Pancreas (tissue), 10 donors: ENCODE data around the gene VSTM2B. TPM values are rescaled to one million over a fixed set of nuclear protein-coding genes. Genes with fewer than 3 reads are reported as not detected.

ENCODE experiments used
- ATAC-seq, 4 donors: fragments of 200-7000 bp; cut with Tn5 transposase; one replicate each; pipeline versions ENCODE4 v1.8.0 to v1.9.1; 2020; ENCODE audit warnings: mild to moderate bottlenecking in 4 of 4, moderate library complexity in 4 of 4
- DNase-seq, 6 donors: peaks; one replicate each; pipeline ENCODE4 v3.0.0-alpha.2; 2020
- FAIRE-seq: peaks from 2 replicates; lab custom pipeline; 2012; peaks lifted over from hg19 to GRCh38; lab: Jason Lieb, UNC
- H3K27ac ChIP-seq, 4 donors: fragments of 200-600 bp; sonication (generic); 1 replicate in 3 of 4; 2 replicates in 1 of 4; pipeline versions ENCODE4 v1.5.0 to v1.8.0; 2020
- H3K27me3 ChIP-seq, 4 donors: fragments of 200-600 bp; one replicate each; pipeline ENCODE4 v1.8.0; 2021
- H3K36me3 ChIP-seq, 3 donors: fragments of 200-600 bp; sonication (generic) in 1 of 3; one replicate each; pipeline versions ENCODE4 v1.5.0 to v1.8.0; 2020 to 2021
- H3K4me1 ChIP-seq, 3 donors: fragments of 200-600 bp; one replicate each; pipeline ENCODE4 v1.8.0; 2021
- H3K4me3 ChIP-seq, 4 donors: fragments of 200-600 bp; sonication (generic) in 2 of 4; one replicate each; pipeline versions ENCODE4 v1.5.0 to v1.8.0; 2020 to 2021
- H3K9me3 ChIP-seq, 4 donors: fragments of 200-600 bp; one replicate each; pipeline ENCODE4 v1.8.0; 2021
- CTCF ChIP-seq, 4 donors: fragments of 200-600 bp; sonication (generic) in 3 of 4; IDR thresholded peaks; one replicate each; pipeline versions ENCODE4 v1.5.0 to v1.8.0; 2021; ENCODE audit warnings: antibody characterized with exemption in 4 of 4
- WGBS, 2 donors: extraction: QIAGEN DNeasy Blood & Tissue Kit; methylation state at CpG; one replicate each; pipeline ENCODE4 v1.1.7; 2013; 5-methylcytosine and 5-hydroxymethylcytosine counted together
- intact Hi-C, 3 donors: fragments of 100-400 bp; cut with DNase I; formaldehyde crosslinking; loops; one replicate each; pipeline versions ENCODE4 v1.11.1 to v1.14.2; 2022
- polyA plus RNA-seq, 2 donors: library from polyadenylated mRNA; stranded (reverse); fragments of 200-250 nt; gene quantifications; one replicate each; pipeline ENCODE4 v1.2.3, GENCODE V29; 2013
- total RNA-seq, 6 donors: library from RNA; stranded (reverse); fragmentation: NEBNext Ultra II Directional in 4 of 6; extraction: Animal tissue kit (Norgen Biotek cat#: 25700) in 4 of 6; gene quantifications; one replicate each; pipeline versions ENCODE4 v1.2.1 to v1.2.4, GENCODE V29; 2021 to 2023
- donor health status: healthy with polysubstance abuse.
- donor health status: DM: no; HTN: no; CAD: no; lungs with moderate emphysema.
- donor health status: DM: no; HTN: no; CAD: no.
- donor health status: control.
- donor health status: control.
- donor health status: Bipolar disorder and iron deficiency.
- donor health status: DM: yes; HTN: yes; CAD: no.
- donor health status: DM: no; HTN: no; CAD: no.
- donor health status: DM: no; HTN: no; CAD: no.
- donor health status: DM: yes; HTN: yes; CAD: no.

The VSTM2B gene
- total and polyA plus RNA-seq, 8 donors = 0.05 TPM; not detected in 7

- Histone ChIP-seq H3K9me3 (no peaks in the 10 kb centered on the region), H3K4me1 (no peaks in the 10 kb centered on the region), H3K4me3 (no peak overlapping the region), H3K27ac (no peak overlapping the region), H3K36me3 (no peaks in the 10 kb centered on the region), H3K27me3 (peaks cover 0 to 7% (median 2%) of the 10 kb centered on the region in 4 donors)
- DNase-seq (no peak), FAIRE-seq (no peak), ATAC-seq (no peak)
- intact Hi-C loops = no loop called here
- WGBS, 2 donors = 19 to 25% methylated on average over 7 of the region's 7 CpGs
- TF ChIP-seq CTCF (IDR thresholded peaks at IDR 0.05) = no peak
Measured at GRCh38 chr19:29598036-29598435, 72.2 kb downstream of the VSTM2B start.

- DNase-seq (no peak), ATAC-seq (no peak), FAIRE-seq (no peak)
- Histone ChIP-seq H3K27me3 (peaks cover 0 to 7% (median 2%) of the 10 kb centered on the region in 4 donors), H3K36me3 (no peaks in the 10 kb centered on the region), H3K9me3 (no peaks in the 10 kb centered on the region), H3K27ac (no peak overlapping the region), H3K4me1 (no peaks in the 10 kb centered on the region), H3K4me3 (no peak overlapping the region)
- WGBS, 2 donors = 33 to 38% methylated on average over 3 of the region's 3 CpGs
- no peak for TF ChIP-seq CTCF (IDR thresholded peaks at IDR 0.05)
- intact Hi-C loops = no loop called here
Measured at GRCh38 chr19:29598496-29598895, 72.7 kb downstream of the VSTM2B start.

DNA sequence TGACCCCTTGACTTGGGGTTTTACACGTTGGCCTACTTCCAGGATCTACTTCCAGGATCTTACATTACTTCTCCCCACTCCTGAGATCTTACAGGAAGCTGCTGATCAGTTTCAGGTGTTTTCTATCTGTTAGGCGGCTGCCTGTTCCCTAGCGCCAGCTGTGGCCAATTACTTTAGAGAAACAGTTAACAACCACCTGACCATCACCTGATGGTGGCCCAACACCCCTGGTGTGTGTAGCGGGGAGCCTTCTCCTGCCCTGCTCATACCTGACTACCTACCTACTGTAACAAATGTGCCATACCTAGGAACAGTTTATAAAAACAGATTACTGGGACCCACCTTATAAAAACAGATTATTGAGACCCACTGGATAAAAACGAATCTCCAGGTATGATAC lies 77.5 kb downstream of the VSTM2B start:
- Histone ChIP-seq H3K36me3 (no peaks in the 10 kb centered on the region), H3K27ac (no peak overlapping the region), H3K9me3 (no peaks in the 10 kb centered on the region), H3K27me3 (no peaks in the 10 kb centered on the region), H3K4me3 (no peak overlapping the region), H3K4me1 (peaks cover 0 to 15% (median 0%) of the 10 kb centered on the region in 3 donors)
- no peak for TF ChIP-seq CTCF (IDR thresholded peaks at IDR 0.05)
- FAIRE-seq (no peak), DNase-seq (no peak), ATAC-seq (no peak)
- intact Hi-C loops = no loop called here
- 62 to 71% methylated on average over 5 of the region's 5 CpGs for WGBS, 2 donors

- DNase-seq (peak; percentile 95 to 100 (median 97)), ATAC-seq (peak; percentile 93 to 98 (median 98)), FAIRE-seq (peak; percentile 9)
- no peak for TF ChIP-seq CTCF (IDR thresholded peaks at IDR 0.05)
- Histone ChIP-seq H3K27ac (peak within 1 kb of the TSS; percentile 89 to 95 (median 90)), H3K36me3 (peaks cover 0 to 4% (median 0%) of the 10 kb centered on the region in 3 donors), H3K27me3 (no peaks in the 10 kb centered on the region), H3K4me3 (peak within 1 kb of the TSS; percentile 74 to 93 (median 86)), H3K4me1 (peaks cover 0 to 15% (median 0%) of the 10 kb centered on the region in 3 donors), H3K9me3 (no peaks in the 10 kb centered on the region)
- 0 to 1% methylated on average over 47 of the region's 47 CpGs for WGBS, 2 donors
- intact Hi-C loops = no loop called here
Measured at GRCh38 chr19:29605653-29606419, 80.0 kb downstream of the VSTM2B start, which contains the start of gene POP4. Gene POP4 (plus strand): TSS chr19:29606283. CDS start chr19:29606319, 36 bp downstream.

GRCh38 chr19:29606420-29606747 lies 80.6 kb downstream of the VSTM2B start:
- 1% methylated on average over 12 of the region's 12 CpGs for WGBS, 2 donors
- intact Hi-C loops = no loop called here
- no peak for TF ChIP-seq CTCF (IDR thresholded peaks at IDR 0.05)
- H3K4me1 ChIP-seq = peaks cover 0 to 15% (median 0%) of the 10 kb centered on the region in 3 donors
- ATAC-seq (peak; percentile 17 to 46 (median 36)), FAIRE-seq (no peak), DNase-seq (no peak)
- no peaks in the 10 kb centered on the region for H3K27me3 ChIP-seq
- H3K36me3 ChIP-seq = peaks cover 0 to 4% (median 0%) of the 10 kb centered on the region in 3 donors
- peak overlapping the region; percentile 89 to 95 (median 90) for H3K27ac ChIP-seq
- H3K9me3 ChIP-seq = no peaks in the 10 kb centered on the region
- peak overlapping the region; percentile 74 to 93 (median 86) for H3K4me3 ChIP-seq
